G401 (cell line): ENCODE measurements around the gene PBX4. TPM values are rescaled to one million over a fixed set of nuclear protein-coding genes. Genes with fewer than 3 reads are reported as not detected.

Experiments
- DNase-seq: peaks from one replicate; pipeline ENCODE4 v3.0.0-alpha.2; 2015; ENCODE audit warnings: low spot score
- in situ Hi-C: cut with HindIII; loops from 2 replicates; pipeline ENCODE4 v1.10.0; 2016; ENCODE audit warnings: low sequenced_read_pairs, mixed read lengths
- total RNA-seq: library from RNA; depleted of rRNA; stranded (reverse); fragments of >200 nt; shearing (Covaris generic); gene quantifications from 2 replicates; pipeline ENCODE4 v1.2.3, GENCODE V29; 2014; rRNA removed

The PBX4 gene
- total RNA-seq, 1 experiment from 2014 or later = 7.7 TPM

- DNase-seq = no peak
- in situ Hi-C loops = no loop called here
Measured at GRCh38 chr19:19514881-19515641, 103.4 kb downstream of the PBX4 start, which contains the start of gene TSSK6. Gene TSSK6 (minus strand): TSS chr19:19515548. CDS start chr19:19515427, 121 bp downstream.

- in situ Hi-C loops = no loop called here
- peak; percentile 70 for DNase-seq
Measured at GRCh38 chr19:19514215-19514657, 104.3 kb downstream of the PBX4 start.

GRCh38 chr19:19513682-19514081 is 104.8 kb downstream of the PBX4 start:
- DNase-seq = no peak
- in situ Hi-C loops = no loop called here

Other genes starting within 250 kb of the PBX4 start
- 47.2 and 80.3 TPM in 2 replicates for gene GATAD2A, start 213.0 kb downstream of the PBX4 start, total RNA-seq
- gene TSSK6, start 103.1 kb downstream of the PBX4 start, total RNA-seq = 2.4 and 8.3 TPM in 2 replicates
- gene NDUFA13, start 102.5 kb downstream of the PBX4 start, total RNA-seq = 182 and 261 TPM in 2 replicates
- gene YJEFN3, start 89.8 kb downstream of the PBX4 start, total RNA-seq = 0.37 TPM in 2 replicates
- gene CILP2, start 80.4 kb downstream of the PBX4 start, total RNA-seq = 0.12 and 0.37 TPM in 2 replicates
- 5.6 and 6.3 TPM in 2 replicates for gene LPAR2, start 9.5 kb upstream of the PBX4 start, total RNA-seq
- 5.8 and 21.8 TPM in 2 replicates for gene GMIP, start 25.0 kb upstream of the PBX4 start, total RNA-seq
- gene ATP13A1, start 45.0 kb upstream of the PBX4 start, total RNA-seq = 36.0 and 48.0 TPM in 2 replicates
- gene ZNF101, start 50.2 kb upstream of the PBX4 start, total RNA-seq = 15.9 and 19.1 TPM in 2 replicates
- gene ZNF14, start 114.4 kb upstream of the PBX4 start, total RNA-seq = 4.7 and 7.8 TPM in 2 replicates
- not detected in 2 replicates for gene ZNF506, start 203.1 kb upstream of the PBX4 start, total RNA-seq
- gene ZNF253, start 247.2 kb upstream of the PBX4 start, total RNA-seq = 0.12 and 1.0 TPM in 2 replicates